ENCODE data around the gene GAPDHS. TPM values are rescaled to one million over a fixed set of nuclear protein-coding genes. Genes with fewer than 3 reads are reported as not detected.

The GAPDHS gene
- total and polyA plus RNA-seq, 3 donors from 2014 or later, result 123 to 363 (median 338) TPM

- Histone ChIP-seq H3K4me1 (peaks cover 13% of the 10 kb centered on the region), H3K27ac (no peak overlapping the region), H3K27me3 (no peaks in the 10 kb centered on the region), H3K4me3 (peak overlapping the region in 1 of 2 donors; percentile 93), H3K36me3 (ENCODE audit: low read depth, missing control alignments) (no peaks in the 10 kb centered on the region), H3K9me3 (no peaks in the 10 kb centered on the region)
- no peak for DNase-seq
- WGBS, 2 donors, result 64 to 65% methylated on average over 3 of the region's 3 CpGs
- intact Hi-C loops (cut with DNase I; ENCODE audit: low total_unique reads), result loop anchor here (10.0 kb wide), 2 partner anchors 101 to 171 kb away; partner anchors contain the start of genes COX6B1, ETV2 and KMT2B
- TF ChIP-seq POLR2A (IDR thresholded peaks at IDR 0.05) (no peak), CTCF (IDR thresholded peaks at IDR 0.05) (no peak)
These were observed 11.0 kb downstream of the GAPDHS start for GRCh38 chr19:35544110-35544802.

DNA sequence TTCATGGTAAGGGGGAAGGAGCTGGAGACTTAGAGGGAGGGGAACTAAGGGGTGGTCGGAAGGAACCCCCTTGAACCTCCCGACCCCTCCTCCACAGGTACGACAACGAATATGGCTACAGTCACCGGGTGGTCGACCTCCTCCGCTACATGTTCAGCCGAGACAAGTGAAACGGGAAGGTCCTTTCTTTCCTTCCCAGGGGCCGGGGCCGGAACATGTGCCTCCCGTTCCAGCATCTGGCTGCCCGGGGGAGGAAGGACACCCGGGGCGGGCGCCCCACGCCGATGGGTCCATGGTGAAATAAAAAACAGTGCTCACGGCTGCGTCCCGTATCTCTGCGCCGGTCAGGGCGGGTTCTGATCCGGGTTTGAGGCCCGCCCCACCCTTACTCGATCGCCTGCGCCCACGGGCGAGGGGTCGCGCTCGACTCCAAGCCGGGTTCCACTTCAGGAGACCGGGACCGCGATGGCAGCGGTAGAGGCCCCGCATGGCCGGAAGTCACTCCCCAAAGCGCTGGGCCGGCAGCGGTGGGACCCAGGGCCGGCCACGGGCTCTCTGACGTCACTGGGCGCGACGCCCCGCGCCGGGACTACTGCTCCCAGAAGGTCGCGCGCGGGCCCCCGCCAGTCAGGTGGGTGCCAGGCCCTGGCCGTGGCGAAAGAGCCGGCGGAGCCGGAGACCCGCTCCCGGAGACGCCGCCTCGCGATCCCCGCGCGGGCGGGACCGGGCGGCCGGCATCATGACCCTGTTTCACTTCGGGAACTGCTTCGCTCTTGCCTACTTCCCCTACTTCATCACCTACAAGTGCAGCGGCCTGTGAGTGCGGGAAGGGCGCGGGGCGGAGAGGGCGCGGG is 12.0 kb downstream of the GAPDHS start, which contains the start of gene TMEM147:
Gene TMEM147, plus strand, starts transcription at position 626 of the 854 bp plus-strand sequence. Its CDS starts 114 bp downstream, at position 740.
- no peaks in the 10 kb centered on the region for H3K36me3 ChIP-seq (ENCODE audit: low read depth, missing control alignments)

DNA sequence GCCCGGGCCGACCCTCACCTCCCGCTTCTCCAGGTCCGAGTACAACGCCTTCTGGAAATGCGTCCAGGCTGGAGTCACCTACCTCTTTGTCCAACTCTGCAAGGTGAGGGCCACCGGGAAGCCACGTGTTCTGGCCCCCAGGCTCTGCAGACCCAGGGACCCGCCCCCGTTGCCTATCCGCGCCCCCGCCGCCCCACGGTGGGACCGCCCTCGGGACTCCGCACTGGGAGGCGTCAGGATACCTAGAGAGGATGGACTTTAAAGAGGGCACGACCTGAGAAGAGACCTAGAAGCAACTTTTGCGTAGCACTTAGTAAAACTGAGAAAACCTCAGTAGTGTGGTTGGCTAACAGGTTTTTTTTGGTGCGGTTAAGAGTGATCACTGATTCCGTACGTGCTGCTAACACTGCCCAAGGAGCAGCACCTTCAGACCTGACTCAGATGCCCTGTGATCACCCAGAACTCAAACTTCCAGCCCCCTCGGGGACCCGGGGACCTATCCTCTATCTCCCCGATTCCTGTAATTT is 12.7 kb downstream of the GAPDHS start:
- intact Hi-C loops (cut with DNase I; ENCODE audit: low total_unique reads), result loop anchor here (10.0 kb wide), 2 partner anchors 99 to 169 kb away; partner anchors contain the start of genes COX6B1, ETV2 and KMT2B
- DNase-seq, result peak; percentile 33
- H3K9me3 ChIP-seq, result no peaks in the 10 kb centered on the region
- no peaks in the 10 kb centered on the region for H3K36me3 ChIP-seq (ENCODE audit: low read depth, missing control alignments)
- no peak for TF ChIP-seq CTCF (IDR thresholded peaks at IDR 0.05)
- no peak for TF ChIP-seq POLR2A (IDR thresholded peaks at IDR 0.05)
- 2% methylated on average over 12 to 27 of the region's 27 CpGs for WGBS, 2 donors
- H3K27me3 ChIP-seq, result no peaks in the 10 kb centered on the region
- peak overlapping the region; percentile 93 for H3K4me3 ChIP-seq
- H3K27ac ChIP-seq, result peak overlapping the region; percentile 34 to 81
- peaks cover 13% of the 10 kb centered on the region for H3K4me1 ChIP-seq

More for the DNA sequence above, 12.0 kb downstream of the GAPDHS start, which contains the start of gene TMEM147:
- Histone ChIP-seq H3K27me3 (no peaks in the 10 kb centered on the region), H3K9me3 (no peaks in the 10 kb centered on the region), H3K4me1 (peaks cover 13% of the 10 kb centered on the region), H3K4me3 (peak within 1 kb of the TSS; percentile 93), H3K27ac (peak within 1 kb of the TSS; percentile 34 to 81)
- TF ChIP-seq POLR2A (IDR thresholded peaks at IDR 0.05) (no peak), CTCF (IDR thresholded peaks at IDR 0.05) (peak in 1 of 3 experiments; percentile 14)
- intact Hi-C loops (cut with DNase I; ENCODE audit: low total_unique reads), result loop anchor here (10.0 kb wide), 2 partner anchors 100 to 170 kb away; partner anchors contain the start of genes COX6B1, ETV2 and KMT2B
- 0 to 1% methylated on average over 18 to 61 of the region's 85 CpGs for WGBS, 2 donors
- DNase-seq, result peak; percentile 96

DNA sequence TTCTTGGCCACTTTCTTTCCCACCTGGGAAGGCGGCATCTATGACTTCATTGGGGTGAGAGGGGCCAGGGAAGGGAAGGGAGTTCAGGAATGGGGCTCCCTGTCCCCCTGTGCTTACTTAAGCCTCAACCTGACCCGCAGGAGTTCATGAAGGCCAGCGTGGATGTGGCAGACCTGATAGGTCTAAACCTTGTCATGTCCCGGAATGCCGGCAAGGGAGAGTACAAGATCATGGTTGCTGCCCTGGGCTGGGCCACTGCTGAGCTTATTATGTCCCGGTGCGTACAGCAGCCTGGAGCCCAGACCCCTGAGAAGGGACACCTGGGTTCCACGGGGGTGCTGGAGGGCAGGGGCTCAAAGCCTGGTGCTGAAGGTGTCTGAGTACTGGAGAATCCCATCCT is 13.3 kb downstream of the GAPDHS start:
- intact Hi-C loops (cut with DNase I; ENCODE audit: low total_unique reads), result loop anchor here (10.0 kb wide), 2 partner anchors 98 to 168 kb away; partner anchors contain the start of genes COX6B1, ETV2 and KMT2B
- Histone ChIP-seq H3K36me3 (ENCODE audit: low read depth, missing control alignments) (no peaks in the 10 kb centered on the region), H3K4me3 (peak overlapping the region in 1 of 2 donors; percentile 93), H3K4me1 (peaks cover 13% of the 10 kb centered on the region), H3K9me3 (no peaks in the 10 kb centered on the region), H3K27me3 (no peaks in the 10 kb centered on the region), H3K27ac (no peak overlapping the region)
- no peak for TF ChIP-seq CTCF (IDR thresholded peaks at IDR 0.05)
- 67 to 77% methylated on average over 8 of the region's 8 CpGs for WGBS, 2 donors
- DNase-seq, result no peak

Data from testis (tissue), 3 donors.